ENCODE results near the gene ZNF454.

Gene ZNF454

GRCh38 chr5:178940569-178941360, at the start of gene ZNF454:
Gene ZNF454 (plus strand): TSS chr5:178941198. CDS start chr5:178942792, 1,594 bp downstream.
- peak; percentile 92 to 96 for DNase-seq

- peak; percentile 25 to 70 for DNase-seq
These were observed 45.1 kb upstream of the ZNF454 start, which contains the start of gene ZFP2 for GRCh38 chr5:178895615-178896571. Gene ZFP2 (plus strand): TSS chr5:178895913. CDS start chr5:178931314, 35,401 bp downstream.

DNA sequence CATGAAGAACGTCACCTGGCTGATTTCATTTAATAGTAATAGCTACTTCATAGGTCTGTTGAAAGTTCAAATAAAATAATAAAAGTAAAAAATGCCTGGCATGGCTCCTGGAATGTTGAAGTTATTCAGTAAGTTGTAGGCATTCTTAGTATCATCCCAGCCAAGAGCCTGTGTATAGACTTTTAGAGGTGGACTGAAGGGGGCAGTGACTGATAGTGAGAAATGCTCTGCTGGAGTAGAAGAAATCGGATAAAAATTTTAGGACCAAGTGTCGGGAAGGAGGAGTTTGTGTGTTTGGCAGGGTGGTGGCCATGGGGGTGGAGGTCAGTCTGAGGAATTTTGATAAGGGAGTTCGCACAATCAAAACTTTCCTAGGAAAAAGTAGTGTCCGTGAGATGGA, 41.7 kb upstream of the ZNF454 start:
- no peak for DNase-seq

DNA sequence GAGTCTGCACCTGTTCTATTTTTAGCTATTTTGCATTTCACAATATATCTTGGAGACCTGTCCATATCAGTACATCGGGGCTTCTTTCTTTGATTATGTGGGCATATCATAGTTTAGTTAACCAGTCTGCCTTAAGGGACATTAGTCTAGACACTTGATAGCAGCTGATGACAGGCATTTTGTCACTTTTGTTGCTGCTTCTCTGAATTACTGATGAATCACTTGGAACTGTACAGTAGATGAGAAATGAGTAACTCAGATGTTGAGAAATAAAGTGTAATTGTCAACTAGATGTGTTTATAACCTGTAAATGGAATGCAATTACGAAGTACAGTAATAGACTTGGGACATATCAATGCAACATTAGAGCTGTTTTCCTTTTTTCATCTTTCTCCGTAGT, 38.1 kb upstream of the ZNF454 start:
- no peak for DNase-seq

GRCh38 chr5:178931846-178932760, 8.9 kb upstream of the ZNF454 start:
- no peak for DNase-seq

DNA sequence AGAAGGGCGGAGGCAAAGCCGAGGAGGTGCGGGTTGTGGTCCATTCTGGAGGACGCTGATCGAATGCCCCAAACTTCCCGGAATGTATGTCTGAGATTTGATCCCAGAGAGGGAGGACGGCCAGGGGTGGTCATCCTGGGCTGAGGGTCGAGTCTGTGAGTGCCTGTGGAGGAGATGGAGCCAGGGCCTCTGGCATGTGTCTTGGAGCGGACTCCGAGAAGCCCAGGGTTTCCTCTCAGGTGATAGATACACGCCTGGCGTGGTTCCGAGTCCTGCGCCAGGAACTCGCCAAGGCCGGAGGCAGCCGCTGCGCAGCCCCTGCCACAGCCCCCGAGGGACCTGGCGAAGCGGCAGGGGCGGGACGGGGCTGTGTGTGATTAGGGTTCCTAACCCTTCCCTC, 363 bp downstream of the ZNF454 start:
- DNase-seq, result no peak

DNA sequence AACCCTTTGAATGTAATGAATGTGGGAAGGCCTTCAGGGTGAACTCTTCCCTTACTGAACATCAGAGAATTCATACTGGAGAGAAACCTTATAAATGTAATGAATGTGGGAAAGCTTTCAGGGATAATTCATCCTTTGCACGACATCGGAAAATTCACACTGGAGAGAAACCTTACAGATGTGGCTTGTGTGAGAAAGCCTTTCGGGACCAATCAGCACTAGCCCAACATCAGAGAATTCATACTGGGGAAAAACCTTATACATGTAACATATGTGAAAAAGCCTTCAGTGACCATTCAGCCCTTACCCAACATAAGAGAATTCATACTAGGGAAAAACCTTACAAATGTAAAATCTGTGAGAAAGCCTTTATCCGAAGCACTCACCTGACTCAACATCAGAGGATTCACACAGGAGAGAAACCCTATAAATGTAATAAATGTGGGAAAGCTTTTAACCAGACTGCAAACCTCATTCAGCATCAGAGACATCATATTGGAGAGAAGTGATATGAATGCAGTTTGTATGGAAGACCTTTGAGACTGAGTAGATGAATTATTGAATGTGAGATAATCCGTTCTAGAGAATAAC, 24.6 kb downstream of the ZNF454 start:
- DNase-seq, result no peak

DNA sequence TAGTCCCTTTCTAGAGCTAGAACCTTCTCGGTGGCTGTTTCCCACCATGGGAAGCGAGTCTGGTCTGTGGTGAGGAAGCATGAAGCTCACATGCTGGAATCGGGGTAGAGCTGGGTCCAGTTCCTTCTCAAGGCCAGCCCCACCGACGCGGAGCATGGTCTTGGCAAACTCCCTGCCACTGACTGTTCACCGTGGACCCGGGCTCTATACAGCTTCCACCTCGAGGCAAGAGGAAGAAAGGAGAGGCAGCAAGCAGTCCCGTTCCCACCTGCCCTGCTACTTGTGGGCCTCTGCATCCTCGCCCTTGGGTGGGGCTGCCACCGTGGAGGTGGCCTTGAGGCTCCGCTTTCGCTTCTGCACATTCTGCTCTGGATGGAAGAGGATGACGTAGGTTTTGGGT, 40.4 kb downstream of the ZNF454 start:
- no peak for DNase-seq

DNA sequence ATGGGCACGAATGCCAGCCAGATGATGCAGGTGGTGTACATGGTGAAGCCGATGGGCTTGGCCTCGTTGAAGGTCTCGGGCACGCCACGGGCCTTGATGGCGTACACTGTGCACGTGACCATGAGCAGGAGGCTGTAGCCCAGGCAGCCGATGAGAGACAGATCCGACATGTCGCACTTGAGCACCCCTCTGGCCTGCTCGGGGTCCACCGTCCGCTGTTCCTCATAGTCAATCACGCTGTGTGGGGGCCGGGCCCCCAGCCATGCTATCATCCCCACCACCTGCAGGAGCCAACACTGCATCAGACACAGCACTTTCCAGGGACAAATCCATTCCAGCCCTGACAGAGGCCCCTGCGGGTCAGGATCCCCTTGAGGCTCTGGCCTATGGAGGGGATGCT, 41.9 kb downstream of the ZNF454 start:
- no peak for DNase-seq

DNA sequence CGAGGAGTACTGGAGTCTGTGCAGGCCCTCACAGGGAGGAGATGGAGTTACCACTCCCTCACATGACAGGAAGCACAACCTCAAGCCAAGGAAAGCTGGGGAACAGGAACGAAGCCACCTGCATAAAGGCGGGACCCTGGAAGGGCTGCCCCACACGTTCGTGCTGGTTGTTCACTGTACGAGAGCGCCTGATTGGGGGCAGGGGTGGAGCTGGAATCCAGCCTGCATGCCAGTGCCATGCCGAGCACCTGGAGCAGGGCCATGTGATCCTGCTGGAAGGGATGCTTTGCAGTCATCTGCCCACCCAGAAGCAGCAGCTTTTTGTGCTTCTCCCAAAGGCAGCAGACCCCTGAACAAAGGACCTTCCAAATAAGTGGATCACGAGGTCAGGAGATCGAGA, 42.7 kb downstream of the ZNF454 start:
- DNase-seq, result no peak

- DNase-seq, result no peak
These were observed 43.4 kb downstream of the ZNF454 start for GRCh38 chr5:178984145-178985072.

DNA sequence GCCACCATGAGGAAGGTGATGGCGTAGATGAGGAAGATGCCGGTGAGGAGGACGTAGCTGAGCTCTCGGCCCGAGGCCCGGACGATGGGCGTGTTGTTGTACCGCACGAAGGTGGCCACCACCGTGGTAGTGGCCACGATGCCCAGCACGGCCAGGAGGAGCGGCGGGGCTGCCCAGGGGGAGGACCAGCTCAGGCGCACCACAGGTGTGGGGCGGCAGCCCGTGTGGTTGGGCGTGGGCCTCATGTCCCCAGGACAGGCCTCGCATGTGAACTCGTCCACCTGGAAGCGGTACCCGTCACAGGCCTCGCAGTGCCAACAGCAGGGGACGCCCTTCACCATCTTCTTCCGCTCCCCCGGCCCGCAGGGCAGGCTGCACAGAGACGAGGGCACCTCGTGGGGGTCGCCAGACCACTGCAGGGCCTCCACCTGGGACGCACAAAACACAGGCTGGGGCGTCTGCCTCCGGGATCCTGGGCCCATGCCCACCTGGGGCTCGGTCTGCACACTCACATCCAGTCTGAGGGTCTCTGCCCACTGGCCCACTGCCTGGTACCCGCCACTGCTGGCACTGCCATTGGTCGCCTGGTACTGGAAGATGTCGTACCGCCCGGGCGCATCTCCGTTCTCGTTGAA, 45.4 kb downstream of the ZNF454 start:
- no peak for DNase-seq

DNA sequence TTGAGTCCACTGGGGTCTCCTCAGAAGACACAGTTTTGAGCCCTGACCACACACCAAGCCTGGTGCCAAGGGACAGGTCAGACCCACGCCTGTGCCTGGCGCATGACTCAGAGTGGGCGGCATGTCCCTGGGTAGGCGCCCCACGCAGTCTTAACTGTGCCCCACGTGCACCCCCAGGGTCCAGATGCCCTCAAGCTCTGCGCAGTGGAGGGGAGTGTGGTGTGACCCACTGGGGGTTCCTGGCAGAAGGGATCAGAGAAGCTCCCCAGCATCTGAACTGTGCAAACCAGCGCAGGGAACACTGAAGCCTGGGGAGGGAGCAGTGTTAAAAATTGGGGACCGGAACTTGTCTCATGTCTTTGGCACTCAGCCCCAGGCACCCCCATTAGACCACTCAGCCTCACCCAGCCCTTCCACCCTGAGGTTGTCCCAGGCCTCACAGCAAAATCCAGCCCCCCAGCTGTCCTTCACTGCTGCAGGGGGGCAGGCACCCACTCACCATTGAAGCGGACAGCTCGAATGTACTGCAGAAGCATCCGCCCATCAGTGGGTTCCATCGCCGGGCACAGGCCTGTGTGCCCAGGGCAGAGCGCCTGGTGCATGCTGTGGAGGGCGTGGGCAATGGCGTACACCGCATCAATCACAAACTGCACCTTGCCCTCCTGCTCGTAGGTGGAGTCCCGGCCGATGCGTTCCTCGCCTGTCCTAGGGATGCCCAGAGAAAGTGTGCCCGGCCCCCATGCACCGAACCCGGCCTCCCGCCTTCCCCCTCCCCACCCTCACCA, 47.6 kb downstream of the ZNF454 start:
- DNase-seq, result no peak

DNA sequence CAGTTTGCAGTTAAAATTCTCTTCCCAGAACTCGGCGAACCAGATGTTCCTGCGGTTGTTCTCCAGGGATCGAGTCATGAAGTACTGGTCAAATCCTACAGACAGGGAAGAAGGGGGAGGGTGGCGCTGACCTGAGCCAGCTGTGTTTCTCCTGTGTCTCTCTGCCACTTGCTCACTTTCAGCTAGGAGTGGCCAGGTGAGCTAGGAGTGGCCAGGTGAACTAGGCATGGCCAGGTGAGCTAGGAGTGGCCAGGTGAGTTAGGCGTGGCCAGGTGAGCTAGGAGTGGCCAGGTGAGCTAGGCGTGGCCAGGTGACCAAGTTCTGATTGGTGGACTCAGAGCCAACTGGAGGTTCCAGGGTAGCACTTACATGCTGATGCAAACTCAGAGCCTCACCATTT, 48.3 kb downstream of the ZNF454 start:
- DNase-seq, result no peak

- no peak for DNase-seq
These were observed 49.5 kb downstream of the ZNF454 start for GRCh38 chr5:178990491-178990890.

- DNase-seq, result no peak
These were observed 50.5 kb downstream of the ZNF454 start for GRCh38 chr5:178991190-178992145.

DNA sequence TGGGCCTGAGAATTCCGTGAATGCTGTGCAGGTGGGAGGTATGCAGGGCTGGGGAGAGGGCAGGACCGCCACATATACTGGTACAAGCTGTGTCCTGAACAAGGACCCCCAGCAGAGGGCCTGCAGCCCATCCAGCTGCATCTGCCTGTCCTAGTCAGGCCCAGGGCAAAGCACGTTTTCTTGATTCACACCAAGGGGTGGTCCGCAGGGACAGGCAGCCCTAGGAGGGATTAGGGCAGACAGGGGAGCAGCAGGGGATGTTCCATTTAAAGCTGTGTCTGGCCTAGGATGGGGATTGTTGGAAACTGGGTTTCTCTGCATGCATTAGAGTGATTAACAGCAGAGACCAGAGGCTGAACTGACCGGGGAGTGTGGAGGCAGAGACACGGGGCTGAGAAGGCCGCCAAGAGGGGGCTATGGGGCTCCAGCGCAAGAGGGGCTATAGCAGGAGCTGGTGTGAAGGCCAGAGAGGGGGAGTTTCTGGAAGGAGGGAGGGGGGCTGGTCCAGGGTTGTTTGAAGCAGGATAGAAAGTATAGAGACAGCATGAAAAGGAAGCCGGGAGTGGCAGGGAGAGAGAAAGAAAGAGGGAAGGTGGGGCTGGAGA, 51.4 kb downstream of the ZNF454 start:
- DNase-seq, result no peak

GRCh38 chr5:178993236-178993765, 52.3 kb downstream of the ZNF454 start:
- no peak for DNase-seq

Data from hippocampal formation (tissue), 2 donors.